Stimulated activated CD4-positive, alpha-beta T cell treated with anti-CD3 and anti-CD28 coated beads, Interleukin-15, amount 100 ng/mL, for 24 hours (primary cell): ENCODE measurements around the gene PRKCZ.
"Not testable (repeated sequence)": the region's sequence is repeated elsewhere in the genome, so short reads cannot be mapped to it uniquely, and the experiment has no call there.

Experiments
- DNase-seq: peaks from one replicate; pipeline ENCODE4 v3.0.0-alpha.2; 2020

Gene PRKCZ

GRCh38 chr1:2090216-2090890 is 40.1 kb downstream of the PRKCZ start:
- no peak for DNase-seq

GRCh38 chr1:2091611-2092604 is 41.7 kb downstream of the PRKCZ start:
- DNase-seq: peak; percentile 64

GRCh38 chr1:2093055-2093454 is 42.8 kb downstream of the PRKCZ start:
- no peak for DNase-seq

GRCh38 chr1:2093636-2094035 is 43.4 kb downstream of the PRKCZ start:
- no peak for DNase-seq

- DNase-seq: not testable (repeated sequence)
These were observed 44.3 kb downstream of the PRKCZ start for GRCh38 chr1:2094269-2095158.

GRCh38 chr1:2095394-2095793 is 45.2 kb downstream of the PRKCZ start:
- DNase-seq: no peak

- no peak for DNase-seq
These were observed 45.9 kb downstream of the PRKCZ start for GRCh38 chr1:2095981-2096736.

- DNase-seq: no peak
These were observed 47.4 kb downstream of the PRKCZ start for GRCh38 chr1:2097386-2098300.

- DNase-seq: no peak
These were observed 48.1 kb downstream of the PRKCZ start for GRCh38 chr1:2098301-2098698.

- DNase-seq: no peak
These were observed 48.9 kb downstream of the PRKCZ start for GRCh38 chr1:2098839-2099785.

GRCh38 chr1:2099886-2100779 is 49.9 kb downstream of the PRKCZ start:
- no peak for DNase-seq

- DNase-seq: no peak
These were observed 50.5 kb downstream of the PRKCZ start for GRCh38 chr1:2100780-2101108.

- no peak for DNase-seq
These were observed 51.3 kb downstream of the PRKCZ start for GRCh38 chr1:2101531-2101930.

- DNase-seq: no peak
These were observed 51.7 kb downstream of the PRKCZ start for GRCh38 chr1:2101946-2102345.

- no peak for DNase-seq
These were observed 52.5 kb downstream of the PRKCZ start for GRCh38 chr1:2102753-2103152.

GRCh38 chr1:2103266-2103900 is 53.2 kb downstream of the PRKCZ start:
- no peak for DNase-seq

GRCh38 chr1:2103901-2104590 is 53.8 kb downstream of the PRKCZ start:
- no peak for DNase-seq
